ENCODE measurements around the gene BRIP1.
"Not testable (repeated sequence)": the region's sequence is repeated elsewhere in the genome, so short reads cannot be mapped to it uniquely, and the experiment has no call there.

Gene BRIP1

DNA sequence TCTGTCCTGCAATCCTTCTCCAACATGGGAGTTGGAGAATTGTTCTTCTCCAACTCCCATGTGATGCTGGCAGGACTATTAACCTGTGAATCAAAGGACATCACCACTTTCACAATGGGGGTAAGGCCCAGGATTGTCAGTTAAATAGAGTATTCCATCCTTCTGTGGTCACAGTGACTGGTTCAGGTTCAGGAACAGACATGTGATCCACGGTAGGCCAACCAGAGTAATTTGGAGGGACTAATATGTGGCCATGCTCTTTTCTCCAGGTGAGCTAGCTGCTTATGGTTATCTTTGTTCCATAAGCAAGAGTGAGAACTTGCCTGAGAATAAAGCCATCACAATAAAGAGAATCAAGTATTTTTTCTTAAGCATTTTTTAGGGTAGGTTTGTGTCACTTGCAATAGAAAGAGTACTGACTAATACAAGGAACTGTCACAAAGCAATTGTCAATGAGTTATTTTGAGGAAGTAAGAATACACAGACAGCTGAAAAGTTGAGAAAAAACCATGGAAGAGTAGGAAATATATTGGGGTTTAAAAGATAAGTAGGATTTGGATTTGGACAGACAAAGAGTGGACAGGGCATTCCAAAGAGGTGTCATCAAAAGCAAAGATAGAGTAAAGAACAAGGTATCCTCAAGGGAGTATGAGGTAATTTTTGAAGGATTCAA lies 63.4 kb downstream of the BRIP1 start:
- no peak for DNase-seq (ENCODE audit: low spot score)

DNA sequence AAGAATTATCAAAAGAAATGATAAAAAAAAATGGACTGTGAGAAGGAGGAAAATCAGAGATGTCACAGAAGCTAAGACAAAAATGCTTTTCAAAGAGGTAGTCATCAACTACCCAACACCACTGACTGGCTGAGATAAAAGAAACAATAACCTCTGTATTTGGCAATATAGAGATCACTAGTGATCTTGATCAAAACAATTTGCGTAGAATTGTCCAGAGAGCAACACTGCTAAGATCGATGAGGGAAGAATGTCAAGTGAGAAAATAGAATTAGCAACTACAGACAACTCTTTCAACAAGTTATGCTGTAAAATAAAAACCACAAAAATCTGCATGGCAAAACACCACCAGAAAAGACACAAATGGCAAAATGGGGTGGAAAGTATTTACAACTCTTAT lies 66.0 kb downstream of the BRIP1 start:
- DNase-seq (ENCODE audit: low spot score): no peak

DNA sequence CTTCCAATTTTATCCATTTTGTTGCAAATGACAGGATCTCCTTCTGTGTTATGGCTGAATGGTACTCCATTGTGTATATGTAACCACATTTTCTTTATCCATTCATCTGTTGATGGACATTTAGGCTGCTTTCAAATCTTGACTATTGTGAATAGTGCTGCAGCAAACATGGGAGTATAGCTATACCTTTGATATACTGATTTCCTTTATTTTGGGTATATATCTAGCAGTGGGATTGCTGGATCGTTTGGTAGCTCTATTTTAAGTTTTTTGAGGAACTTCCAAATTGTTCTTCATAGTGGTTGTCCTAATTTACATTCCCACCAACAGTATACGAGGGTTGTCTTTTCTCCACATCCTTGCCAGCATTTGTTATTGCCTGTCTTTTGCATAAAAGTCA lies 67.8 kb downstream of the BRIP1 start:
- no peak for DNase-seq (ENCODE audit: low spot score)

DNA sequence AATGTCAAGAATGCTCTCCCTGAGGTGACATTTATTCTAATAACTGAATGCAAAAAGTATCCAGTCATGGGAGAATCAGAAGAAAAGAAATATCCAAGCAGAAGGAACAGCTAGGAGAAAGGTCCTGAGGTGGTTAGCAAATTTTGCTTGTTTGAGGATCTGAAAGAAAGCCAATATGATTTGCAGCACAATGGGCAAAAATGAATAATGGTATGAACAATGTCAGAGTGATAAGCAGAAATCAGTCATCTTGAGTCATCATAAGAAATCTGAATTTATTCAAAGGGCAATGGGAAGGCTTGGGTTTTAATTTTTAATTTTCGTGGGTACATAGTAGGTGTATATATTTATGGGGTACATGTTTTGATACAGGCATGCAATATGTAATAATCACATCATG lies 68.5 kb downstream of the BRIP1 start:
- DNase-seq (ENCODE audit: low spot score): no peak

DNA sequence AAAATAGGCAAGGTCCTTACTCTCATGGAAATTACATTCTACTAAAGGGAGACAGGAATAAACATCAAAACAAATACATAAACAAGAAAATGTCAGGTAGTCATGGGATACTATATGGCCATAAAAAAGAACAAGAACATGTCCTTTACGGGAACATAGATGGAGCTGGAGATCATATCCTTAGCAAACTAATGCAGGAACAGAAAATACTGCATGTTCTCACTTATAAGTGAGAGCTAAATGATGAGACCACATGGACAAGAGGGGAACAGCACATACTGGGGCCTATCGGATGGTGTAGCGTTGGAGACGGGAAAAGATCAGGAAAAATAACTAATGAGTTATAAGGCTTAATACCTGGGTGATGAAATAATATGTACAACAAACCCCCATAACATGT lies 69.1 kb downstream of the BRIP1 start:
- no peak for DNase-seq (ENCODE audit: low spot score)

DNA sequence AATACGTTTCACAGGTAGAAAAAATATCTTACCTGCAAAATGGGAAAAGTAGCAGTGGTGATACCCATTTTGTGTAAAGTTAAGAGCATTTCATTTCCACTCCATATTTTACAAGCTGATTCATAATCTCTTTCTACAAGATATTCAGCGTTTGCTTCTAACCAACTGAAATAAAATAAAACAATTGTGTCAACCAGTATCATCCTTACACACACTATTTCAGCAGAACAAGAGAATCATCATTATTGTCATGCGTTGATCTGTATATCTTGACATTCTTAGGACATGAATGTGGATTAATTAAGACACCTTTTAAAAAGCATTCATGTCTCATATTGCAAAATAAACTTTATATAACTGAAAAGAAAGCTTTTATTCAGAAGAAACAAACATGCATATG lies 69.8 kb downstream of the BRIP1 start:
- DNase-seq (ENCODE audit: low spot score): no peak

DNA sequence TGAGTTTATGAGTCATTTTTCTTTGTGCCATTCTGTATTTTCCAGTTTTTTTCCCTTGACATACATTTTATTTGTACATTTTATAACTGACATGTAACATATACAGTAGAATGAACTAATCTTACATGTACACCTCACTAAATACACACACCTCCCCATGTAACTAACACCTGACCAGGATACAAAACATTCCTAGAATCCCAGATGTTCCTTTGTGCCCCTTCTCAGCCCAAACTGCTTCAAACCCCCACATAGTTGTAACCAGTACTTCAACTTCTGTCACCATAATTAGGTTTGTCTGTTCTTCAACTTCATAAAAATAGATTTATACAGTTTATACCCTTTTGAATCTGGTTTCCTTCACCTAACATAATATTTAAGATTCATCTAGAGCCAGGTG lies 73.5 kb downstream of the BRIP1 start:
- no peak for DNase-seq (ENCODE audit: low spot score)

DNA sequence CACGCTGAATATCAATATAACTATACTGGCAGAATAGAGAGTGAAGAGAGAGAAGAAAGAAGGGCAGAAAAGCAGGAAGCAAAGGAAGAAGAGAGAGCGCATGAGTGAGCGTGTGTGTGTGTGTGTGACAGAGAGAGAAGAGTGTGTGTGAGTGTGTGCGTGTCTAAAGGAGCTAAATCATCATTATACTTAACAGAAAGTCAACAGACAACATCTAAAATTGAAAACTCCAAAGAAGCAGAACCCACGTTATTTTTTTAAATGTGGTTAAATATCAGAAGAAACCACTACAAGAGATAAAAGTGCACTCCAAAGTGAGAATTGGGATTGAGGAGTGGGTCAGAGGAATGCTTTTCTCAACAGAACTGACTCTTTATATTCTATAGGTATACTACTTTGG lies 77.2 kb downstream of the BRIP1 start:
- no peak for DNase-seq (ENCODE audit: low spot score)

DNA sequence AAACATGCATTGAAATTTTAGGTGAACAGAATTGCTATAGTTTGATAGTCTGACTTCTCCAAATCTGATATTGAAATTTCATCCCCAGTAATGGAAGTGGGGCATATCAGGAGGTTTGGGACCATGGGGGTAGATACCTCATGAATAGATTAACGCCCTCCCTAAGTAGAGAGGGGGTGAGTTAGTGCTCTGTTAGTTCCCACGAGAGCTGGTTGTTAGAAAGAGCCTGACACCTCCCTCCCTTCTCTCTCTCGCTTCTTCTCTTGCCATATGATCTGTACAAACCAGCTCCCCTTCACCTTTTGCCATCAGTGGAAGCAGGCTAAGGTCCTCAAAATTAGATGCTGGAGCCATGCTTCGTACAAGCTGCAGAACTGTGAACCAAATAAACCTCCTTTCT lies 78.8 kb downstream of the BRIP1 start:
- DNase-seq (ENCODE audit: low spot score): no peak

DNA sequence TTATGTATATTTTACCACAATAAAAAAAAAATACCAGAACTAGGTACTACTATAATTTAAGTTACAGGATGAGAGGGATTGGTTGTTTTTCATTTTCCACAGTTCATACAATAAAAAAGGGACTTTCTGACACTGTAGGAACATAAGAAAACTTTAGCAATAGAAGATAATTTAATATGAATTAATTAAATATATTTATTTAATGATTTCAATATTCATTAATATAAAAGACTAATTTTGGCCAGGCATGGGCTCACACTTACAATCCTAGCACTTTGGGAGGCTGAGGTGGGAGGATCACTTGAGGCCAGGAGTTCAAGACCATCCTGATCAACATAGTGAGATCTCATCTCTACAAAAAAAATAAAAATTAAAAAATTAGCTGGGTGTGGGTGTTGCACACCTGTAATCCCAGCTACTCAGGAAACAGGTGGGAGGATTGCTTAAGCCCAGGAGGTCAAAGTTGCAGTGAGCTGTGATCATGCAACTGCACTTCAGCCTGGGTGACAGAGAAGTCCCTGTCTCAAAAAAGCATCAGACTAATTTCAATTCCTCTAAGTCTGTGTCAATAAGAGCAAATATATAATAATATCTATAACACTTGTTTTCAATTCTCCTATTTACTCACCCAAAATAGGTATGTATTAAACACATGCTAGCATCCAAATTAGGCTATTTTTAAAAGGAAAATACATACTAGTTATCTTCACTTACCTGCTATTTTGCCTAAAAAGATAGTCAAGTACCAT lies 79.6 kb downstream of the BRIP1 start:
- DNase-seq (ENCODE audit: low spot score): no peak

DNA sequence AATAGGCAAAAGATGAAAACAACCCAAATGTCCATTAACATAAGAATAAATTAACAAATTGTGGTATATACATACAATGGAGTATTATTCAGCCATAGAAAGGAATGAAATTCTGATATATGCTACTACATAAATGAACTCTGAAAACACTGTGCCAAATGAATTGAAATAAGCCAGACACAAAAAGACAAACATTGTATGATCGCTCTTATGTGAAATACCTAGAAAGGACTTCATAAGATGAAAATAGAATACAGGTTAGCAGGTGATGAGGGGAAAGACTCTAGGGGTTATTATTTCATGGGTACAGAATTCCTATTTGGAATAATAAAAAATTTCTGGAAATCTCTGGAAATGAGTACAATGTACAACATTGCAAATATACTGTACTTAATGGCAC lies 80.2 kb downstream of the BRIP1 start:
- no peak for DNase-seq (ENCODE audit: low spot score)

DNA sequence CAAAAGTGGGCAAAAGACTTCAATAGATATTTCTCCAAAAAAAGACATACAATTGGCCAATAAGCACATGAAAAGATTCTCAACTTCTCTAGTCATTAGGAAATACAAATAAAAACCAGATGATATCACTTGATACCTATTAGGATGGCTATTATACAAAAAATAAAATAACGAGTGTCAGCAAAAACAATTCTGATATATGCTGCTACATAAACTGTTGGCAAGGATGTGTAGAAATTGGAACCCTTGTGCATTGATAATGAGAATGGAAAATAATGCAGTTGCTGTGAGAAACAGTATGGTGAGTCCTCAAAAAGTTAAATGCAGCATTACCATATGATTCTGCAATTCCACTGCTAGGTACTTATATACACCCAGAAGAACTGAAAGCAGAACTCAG lies 80.6 kb downstream of the BRIP1 start:
- DNase-seq (ENCODE audit: low spot score): no peak

DNA sequence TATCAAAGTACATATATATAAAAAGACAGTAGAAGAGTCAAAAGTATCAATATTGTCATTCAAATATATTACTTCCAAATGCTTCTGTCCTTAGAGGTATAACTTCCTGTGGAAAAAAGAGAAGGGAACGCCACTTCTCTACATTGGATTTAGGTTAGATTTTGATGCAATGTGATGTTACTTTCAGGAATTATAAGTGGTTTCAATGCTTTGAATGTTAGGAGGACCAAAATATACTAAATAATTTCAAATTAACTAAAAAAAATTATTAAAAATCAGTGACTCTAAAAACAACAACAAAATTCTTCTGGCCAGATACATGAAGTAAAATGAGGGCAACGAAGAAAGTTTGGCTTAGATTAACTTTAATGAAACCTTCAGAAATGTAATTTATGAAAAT lies 88.0 kb downstream of the BRIP1 start:
- DNase-seq (ENCODE audit: low spot score): no peak

DNA sequence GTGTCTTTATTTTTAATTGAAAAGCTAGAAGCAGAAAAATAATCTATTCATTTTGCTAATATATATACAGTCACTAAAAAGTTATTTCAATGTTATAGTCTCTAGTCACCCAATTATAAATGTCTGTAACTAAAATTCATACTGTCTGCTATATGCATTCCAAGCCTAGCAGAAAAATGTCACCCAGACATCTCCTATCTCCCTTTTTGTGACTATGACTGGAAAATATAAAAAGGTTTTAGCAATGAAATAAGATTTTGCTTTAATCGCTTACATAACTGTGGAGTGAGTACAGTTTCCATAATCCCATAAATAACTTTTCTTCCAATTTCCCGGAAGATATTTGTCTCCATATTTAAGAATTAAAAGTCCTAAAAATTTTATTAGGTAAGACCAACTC lies 88.6 kb downstream of the BRIP1 start:
- DNase-seq (ENCODE audit: low spot score): no peak

DNA sequence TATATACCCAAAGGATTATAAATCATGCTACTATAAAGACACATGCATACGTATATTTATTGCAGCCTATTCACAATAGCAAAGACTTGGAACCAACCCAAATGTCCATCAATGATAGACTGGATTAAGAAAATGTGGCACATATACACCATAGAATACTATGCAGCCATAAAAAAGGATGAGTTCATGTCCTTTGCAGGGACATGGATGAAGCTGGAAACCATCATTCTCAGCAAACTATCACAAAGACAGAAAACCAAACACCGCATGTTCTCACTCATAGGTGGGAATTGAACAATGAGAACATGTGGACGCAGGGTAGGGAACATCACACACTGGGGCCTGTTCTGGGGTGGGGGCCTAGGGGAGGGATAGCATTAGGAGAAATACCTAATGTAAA lies 89.2 kb downstream of the BRIP1 start:
- not testable (repeated sequence) for DNase-seq (ENCODE audit: low spot score)

DNA sequence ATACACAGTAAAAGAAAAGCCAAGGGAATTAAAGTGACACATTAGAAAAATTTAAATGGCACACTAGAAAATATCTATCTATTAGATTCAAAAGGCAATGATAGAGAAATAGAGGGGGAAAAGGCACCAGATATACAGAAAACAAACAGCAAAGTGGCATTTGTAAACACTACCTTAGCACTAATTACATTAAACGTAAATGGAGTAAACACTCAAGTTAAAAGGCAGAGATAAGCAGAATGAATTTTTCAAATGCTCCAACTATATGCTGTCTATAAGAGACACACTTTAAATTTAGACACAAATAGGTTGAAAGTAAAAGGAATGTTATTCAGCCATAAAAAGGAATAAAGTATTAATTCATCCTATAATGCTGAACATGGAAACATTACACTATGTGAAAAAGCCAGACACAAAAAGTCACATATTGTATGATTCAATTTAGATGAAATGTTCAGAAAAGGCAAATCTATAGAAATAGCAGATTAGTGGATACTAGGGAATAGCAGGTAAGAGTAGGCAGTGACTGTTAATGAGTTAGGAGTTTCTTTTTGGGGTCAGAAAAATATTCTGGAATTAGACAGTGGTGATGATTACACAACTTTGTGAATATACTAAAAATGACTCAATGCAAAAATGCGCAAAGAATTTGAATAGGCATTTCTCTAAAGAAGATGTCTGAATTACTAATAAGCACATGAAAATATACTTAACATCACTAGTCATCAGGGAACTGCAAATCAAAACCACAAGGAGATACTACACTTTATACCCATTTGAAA lies 92.4 kb downstream of the BRIP1 start:
- no peak for DNase-seq (ENCODE audit: low spot score)

DNA sequence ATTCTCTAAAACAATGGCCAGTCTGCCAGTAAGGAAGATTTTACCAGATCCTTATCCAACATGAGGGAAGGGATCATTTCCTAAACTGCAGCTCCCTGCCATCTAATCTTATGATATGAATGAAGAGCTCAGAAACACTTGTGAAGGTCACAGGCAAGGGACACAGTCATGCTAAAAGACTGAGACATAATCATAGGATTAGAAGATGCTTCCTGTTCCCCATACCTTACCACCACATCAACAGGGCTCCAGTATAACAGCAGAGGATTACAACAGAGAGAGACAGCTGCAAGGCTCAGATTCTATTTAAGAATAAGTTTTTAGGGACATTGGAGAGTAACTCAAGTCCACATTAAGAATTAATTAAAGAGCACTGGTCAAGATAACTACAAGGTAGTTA lies 93.3 kb downstream of the BRIP1 start:
- DNase-seq (ENCODE audit: low spot score): no peak

DNA sequence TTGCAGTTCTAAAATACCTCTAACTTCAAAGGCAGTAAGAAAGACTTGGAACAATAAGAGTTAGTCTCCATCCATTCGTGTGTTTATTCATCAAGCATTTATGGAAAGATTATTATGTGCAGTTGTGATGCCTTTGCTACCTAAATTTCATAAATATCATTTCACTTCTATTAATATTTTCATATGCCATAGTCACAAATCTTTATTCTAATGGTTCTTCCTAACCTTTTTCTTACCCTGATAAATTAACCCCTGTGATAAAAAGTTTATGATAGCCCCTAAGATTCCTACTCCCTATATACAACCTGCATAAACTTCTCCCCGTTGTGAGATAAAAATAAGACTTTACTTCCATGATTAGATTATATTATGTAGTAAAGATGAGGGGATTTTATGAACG lies 94.9 kb downstream of the BRIP1 start:
- DNase-seq (ENCODE audit: low spot score): no peak

DNA sequence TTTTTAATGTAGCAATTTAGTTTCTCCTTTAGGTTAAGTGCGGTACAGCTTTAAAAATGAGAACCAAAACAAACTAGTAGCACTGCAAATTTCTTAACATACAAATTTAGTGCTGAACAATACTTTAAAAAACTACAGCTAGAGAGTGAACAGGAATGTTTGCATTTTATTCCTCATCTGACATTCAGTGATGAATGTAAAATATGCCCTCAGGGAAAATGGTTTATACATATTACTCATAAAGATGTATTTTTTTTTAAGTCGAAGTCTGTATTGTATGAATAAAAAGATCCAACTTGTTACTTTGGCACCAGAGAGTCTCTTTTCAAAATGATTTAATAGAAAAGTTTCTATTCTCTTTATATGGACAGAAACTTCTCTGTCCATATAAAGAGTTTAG lies 96.8 kb downstream of the BRIP1 start:
- DNase-seq (ENCODE audit: low spot score): no peak

DNA sequence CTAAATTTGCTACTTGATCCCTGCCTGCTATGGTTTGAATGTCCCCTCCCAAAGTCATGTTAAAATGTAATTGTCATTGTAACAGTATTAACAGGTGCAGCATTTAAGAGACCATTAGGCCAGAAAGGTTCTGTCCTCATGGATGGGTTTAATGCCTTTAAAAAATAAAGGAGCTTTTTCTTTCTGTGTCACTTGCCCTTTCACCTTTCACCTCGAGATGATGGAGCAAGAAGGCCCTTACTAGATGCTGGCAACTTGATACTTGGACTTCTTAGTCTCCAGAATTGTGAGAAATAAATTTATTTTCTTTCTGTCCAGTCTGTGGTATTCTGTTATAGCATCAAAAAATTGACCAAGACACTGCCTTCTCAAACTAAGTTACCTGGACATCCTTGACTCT lies 98.5 kb downstream of the BRIP1 start:
- DNase-seq (ENCODE audit: low spot score): no peak

DNA sequence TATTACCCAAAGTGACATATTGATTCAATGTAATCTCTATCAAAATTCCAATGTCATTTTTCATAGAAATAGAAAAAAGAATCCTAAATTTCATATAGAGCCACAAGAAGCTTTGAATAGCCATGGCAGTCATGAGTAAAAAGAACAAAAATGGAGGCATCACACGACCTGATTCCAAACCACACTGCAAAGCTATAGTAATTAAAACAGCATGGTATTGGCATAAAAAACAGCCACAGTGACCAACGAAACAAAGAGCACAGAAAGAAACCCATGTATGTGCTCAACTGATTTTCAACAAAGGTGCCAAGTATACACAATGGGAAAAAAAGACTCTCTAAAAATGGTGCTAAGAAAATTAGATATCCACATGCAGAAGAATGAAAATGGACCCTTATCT lies 101.5 kb downstream of the BRIP1 start:
- DNase-seq (ENCODE audit: low spot score): no peak

DNA sequence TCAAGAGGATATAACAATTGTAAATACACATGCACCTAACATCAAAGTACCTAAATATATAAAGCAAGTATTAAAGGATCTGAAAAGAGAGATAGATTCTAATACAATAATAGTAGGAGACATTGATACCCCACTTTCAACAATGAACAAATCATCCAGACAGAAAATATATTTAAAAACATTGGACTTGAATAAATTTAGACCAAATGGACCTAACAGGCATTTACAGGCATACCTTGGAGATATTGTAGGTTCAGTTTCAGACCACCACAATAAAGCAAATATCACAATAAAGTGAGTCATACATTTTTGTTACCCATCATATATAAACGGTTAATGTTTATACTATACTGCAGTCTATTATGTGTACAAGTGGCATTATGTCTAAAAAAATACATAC lies 104.0 kb downstream of the BRIP1 start:
- DNase-seq (ENCODE audit: low spot score): no peak

DNA sequence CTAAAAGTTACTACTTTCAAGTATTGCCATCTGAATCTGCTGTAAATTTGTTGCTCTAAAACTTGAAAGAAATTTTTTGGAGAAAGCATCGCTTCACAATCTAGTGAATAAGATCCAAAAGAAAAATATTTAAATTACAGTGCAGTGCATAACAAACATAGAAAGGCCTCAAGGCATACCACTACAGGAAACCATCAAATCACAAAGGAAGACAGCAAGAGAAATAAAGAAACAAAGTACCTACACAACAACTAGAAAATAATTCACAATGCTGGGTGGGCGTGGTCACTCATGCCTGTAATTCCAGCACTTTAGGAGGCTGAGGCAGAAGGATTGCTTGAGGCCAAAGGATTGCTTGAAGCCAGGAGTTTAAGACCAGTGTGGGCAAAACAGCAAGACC lies 104.9 kb downstream of the BRIP1 start:
- DNase-seq (ENCODE audit: low spot score): no peak

Measured in Ammon's horn (tissue), 1 donor.